Fibroblast of pulmonary artery (primary cell): Measurements from ENCODE around the gene TTC8.

Experiments
- DNase-seq: peaks from one replicate; pipeline ENCODE4 v3.0.0-alpha.2; 2010; ENCODE audit warnings: low read depth
- H3K4me3 ChIP-seq: replicated peaks from 2 replicates; pipeline ENCODE4 v1.5.1; 2011; ENCODE audit warnings: low read depth, mild to moderate bottlenecking, control low read depth, low read length, moderate library complexity
- TF ChIP-seq, protein P1 (sequence below): IDR thresholded peaks from 2 replicates; pipeline ENCODE4 v1.5.1; 2011; ENCODE audit warnings: mild to moderate bottlenecking, control low read depth, low read length, inconsistent platforms; ENCODE audit errors: missing control alignments

Gene TTC8

DNA sequence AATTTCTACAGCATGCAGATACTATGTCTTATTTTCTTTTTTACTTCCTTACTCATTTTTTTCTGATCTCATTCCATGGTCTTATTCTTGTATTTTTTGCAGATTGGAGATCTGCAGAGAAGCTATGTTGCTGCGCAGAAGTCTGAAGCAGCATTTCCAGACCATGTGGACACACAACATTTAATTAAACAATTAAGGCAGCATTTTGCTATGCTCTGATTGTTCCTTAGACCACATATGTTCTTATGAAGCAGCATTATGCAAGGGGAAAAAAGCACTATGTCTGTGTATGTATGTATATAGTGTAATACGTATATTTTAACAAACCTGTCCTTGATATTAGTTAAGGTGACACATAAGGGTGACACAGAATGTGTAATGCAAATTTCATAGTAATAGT lies 52.7 kb downstream of the TTC8 start:
- DNase-seq: no peak
- TF ChIP-seq, protein P1, sequence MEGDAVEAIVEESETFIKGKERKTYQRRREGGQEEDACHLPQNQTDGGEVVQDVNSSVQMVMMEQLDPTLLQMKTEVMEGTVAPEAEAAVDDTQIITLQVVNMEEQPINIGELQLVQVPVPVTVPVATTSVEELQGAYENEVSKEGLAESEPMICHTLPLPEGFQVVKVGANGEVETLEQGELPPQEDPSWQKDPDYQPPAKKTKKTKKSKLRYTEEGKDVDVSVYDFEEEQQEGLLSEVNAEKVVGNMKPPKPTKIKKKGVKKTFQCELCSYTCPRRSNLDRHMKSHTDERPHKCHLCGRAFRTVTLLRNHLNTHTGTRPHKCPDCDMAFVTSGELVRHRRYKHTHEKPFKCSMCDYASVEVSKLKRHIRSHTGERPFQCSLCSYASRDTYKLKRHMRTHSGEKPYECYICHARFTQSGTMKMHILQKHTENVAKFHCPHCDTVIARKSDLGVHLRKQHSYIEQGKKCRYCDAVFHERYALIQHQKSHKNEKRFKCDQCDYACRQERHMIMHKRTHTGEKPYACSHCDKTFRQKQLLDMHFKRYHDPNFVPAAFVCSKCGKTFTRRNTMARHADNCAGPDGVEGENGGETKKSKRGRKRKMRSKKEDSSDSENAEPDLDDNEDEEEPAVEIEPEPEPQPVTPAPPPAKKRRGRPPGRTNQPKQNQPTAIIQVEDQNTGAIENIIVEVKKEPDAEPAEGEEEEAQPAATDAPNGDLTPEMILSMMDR: no peak
- no peak overlapping the region for H3K4me3 ChIP-seq

DNA sequence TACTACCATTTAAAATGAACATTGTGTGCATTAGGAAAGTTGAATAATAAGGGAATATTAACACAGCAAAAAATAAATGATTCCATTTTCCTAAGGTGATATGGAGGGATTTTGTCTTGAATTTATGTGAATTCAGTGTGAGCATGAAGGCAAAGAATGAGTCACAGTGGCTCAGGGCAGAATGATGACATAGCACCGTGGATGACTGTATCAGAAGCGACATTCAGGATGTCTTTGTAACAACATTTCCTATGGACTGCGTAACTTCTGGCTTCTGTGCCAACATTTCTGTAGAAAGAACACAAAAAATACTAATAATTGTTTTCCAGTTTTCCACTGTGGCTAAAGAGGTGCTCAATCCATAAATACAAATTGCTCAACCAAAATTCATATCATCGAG lies 54.6 kb downstream of the TTC8 start:
- TF ChIP-seq, protein P1: no peak
- no peak overlapping the region for H3K4me3 ChIP-seq
- DNase-seq: peak; percentile 93

DNA sequence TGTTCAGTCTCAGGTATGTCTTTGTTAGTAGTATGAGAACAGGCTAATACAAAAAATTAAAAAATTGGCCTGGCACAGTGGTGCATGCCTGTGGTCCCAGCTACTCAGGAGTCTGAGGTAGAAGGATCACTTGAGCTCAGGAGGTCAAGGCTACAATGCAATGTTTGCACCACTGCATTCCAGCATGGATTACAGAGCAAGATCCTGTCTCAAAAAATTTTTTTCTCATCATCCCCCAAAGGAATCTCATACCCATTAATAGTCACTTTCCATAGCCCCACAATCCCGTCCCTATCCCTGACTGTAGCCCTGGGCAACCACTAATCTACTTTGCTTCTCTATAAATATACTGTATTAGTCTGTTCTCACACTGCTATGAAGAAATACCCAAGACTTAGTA lies 57.8 kb downstream of the TTC8 start:
- no peak overlapping the region for H3K4me3 ChIP-seq
- TF ChIP-seq, protein P1: no peak
- no peak for DNase-seq

DNA sequence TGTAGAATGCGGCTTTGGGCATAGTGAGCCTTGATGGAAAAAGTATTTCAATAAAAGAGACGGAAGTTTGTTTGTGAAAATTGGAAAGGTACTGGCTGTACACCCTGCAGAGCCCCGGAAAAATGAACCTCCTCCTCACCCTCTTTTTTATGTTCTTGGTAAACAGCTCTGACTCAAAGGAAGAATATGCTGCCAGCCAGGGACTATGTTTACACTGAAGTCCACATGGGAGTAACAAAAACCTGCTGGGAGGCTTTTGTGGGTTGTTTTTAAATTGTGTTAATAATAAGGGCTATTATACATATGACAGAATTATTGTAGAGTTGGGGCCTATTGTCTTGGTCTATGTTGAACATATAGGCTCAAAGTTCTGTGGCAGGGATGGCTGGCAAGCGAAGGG lies 70.7 kb downstream of the TTC8 start:
- TF ChIP-seq, protein P1: no peak
- no peak overlapping the region for H3K4me3 ChIP-seq

DNA sequence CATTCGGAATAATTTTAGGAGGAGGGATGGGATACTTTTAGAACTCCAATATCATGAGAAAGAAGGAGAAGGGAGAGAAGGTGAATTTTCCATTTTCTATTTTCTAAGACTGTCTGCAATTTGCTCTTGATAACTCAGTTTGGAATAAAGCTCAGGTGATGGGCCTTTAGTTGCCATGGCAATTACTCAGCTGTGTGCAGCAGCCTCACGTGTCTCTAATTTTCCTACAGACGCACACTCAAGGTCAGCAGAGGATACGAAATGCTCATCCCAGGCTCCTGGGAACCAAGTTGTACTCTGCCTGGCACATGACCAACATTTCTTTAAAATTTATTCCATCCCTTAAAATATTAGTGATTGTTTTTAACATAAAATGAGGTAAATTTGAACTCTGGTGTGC lies 76.7 kb downstream of the TTC8 start:
- H3K4me3 ChIP-seq: no peak overlapping the region
- DNase-seq: no peak
- TF ChIP-seq, protein P1: no peak

More for the DNA sequence above, 70.7 kb downstream of the TTC8 start:
- DNase-seq: peak; percentile 21

DNA sequence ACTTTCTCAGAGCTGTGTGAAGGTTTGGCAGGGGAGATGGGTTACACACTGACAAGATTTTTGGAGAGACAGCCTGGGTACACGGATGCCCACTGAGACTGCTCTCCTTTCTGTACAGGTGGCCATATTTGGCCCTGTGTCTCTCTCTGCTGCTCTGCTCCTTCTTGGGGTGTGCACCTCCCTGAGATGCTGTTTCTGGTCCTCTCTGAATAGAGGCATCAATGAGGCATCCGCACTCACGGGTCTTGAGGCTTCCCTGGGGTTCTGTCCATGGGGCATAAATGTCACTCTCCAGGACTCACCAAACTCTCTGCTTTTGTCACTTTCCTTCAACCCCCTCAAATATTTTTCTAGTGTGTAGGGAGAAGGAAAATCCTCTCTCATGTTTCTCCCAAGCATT lies 77.5 kb downstream of the TTC8 start:
- TF ChIP-seq, protein P1: no peak
- no peak overlapping the region for H3K4me3 ChIP-seq
- DNase-seq: no peak

DNA sequence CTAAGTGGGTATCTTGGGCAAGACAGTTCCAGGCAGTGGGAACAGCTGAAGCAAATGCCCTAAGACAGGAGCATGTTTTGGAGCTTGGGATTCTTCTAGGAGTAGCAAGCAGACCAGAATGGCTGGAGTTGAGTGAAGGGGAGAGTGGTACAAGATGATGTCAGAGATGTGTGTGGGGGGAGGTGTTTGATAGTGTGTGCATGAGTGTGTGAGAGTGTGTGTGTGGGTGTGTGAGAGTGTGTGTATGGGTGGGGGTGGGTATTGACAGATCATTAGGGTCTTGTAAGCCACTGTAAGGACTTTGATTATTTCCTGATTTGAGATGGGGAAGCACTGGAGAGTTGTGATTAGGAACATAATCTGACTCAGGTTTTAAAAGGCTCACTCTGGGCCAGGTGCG lies 78.4 kb downstream of the TTC8 start:
- H3K4me3 ChIP-seq: no peak overlapping the region
- DNase-seq: no peak
- TF ChIP-seq, protein P1: no peak
